C1 segment of cervical spinal cord (tissue), 14 donors: ENCODE data around the gene HOXA1.
"Not testable (repeated sequence)": the region's sequence is repeated elsewhere in the genome, so short reads cannot be mapped to it uniquely, and the experiment has no call there.

ENCODE experiments used
- DNase-seq, 14 donors: peaks; one replicate each; lab custom pipeline; 2025; lab: John Stamatoyannopoulos, UW

The HOXA1 gene

GRCh38 chr7:27048438-27048837 is 47.4 kb downstream of the HOXA1 start:
- DNase-seq, result no peak

GRCh38 chr7:27046854-27047549 is 48.8 kb downstream of the HOXA1 start:
- DNase-seq, result no peak

GRCh38 chr7:27045972-27046371 is 49.8 kb downstream of the HOXA1 start:
- not testable (repeated sequence) for DNase-seq

- not testable (repeated sequence) for DNase-seq
Measured at GRCh38 chr7:27045066-27045465, 50.7 kb downstream of the HOXA1 start.
